H9 (cell line): Measurements from ENCODE around the gene SPATS1. TPM values are rescaled to one million over a fixed set of nuclear protein-coding genes. Genes with fewer than 3 reads are reported as not detected.

ENCODE experiments used
- DNase-seq: peaks from one replicate; pipeline ENCODE4 v3.0.0-alpha.2; 2017
- H2AFZ ChIP-seq: one replicate; pipeline ENCODE4 v1.6.1; 2013; ENCODE audit warnings: mild to moderate bottlenecking, low read length, control low read depth, moderate library complexity
- H2AK5ac ChIP-seq: 2 replicates; pipeline ENCODE4 v1.6.1; 2013; ENCODE audit warnings: low read length, control low read depth, mixed read lengths; ENCODE audit not compliant: insufficient read length
- H2BK120ac ChIP-seq: one replicate; pipeline ENCODE4 v1.6.1; 2013; ENCODE audit warnings: low read depth, mild to moderate bottlenecking, low read length, control low read depth, inconsistent platforms; ENCODE audit not compliant: poor library complexity, severe bottlenecking
- H2BK12ac ChIP-seq: 2 replicates; pipeline ENCODE4 v1.6.1; 2013; ENCODE audit warnings: low read length, control low read depth, mixed read lengths, low read depth; ENCODE audit not compliant: insufficient read length
- H2BK15ac ChIP-seq: 2 replicates; pipeline ENCODE4 v1.6.1; 2013; ENCODE audit warnings: low read depth, low read length, control low read depth
- H2BK20ac ChIP-seq: one replicate; pipeline ENCODE4 v1.6.1; 2013; ENCODE audit warnings: low read depth, mild to moderate bottlenecking, low read length, control low read depth, inconsistent platforms; ENCODE audit not compliant: poor library complexity, severe bottlenecking
- H2BK5ac ChIP-seq: 2 replicates; pipeline ENCODE4 v1.6.1; 2013; ENCODE audit warnings: low read length, control low read depth, mixed read lengths; ENCODE audit not compliant: insufficient read length
- H3K14ac ChIP-seq: 2 replicates; pipeline ENCODE4 v1.6.1; 2013; ENCODE audit warnings: low read length, control low read depth; ENCODE audit not compliant: insufficient read depth
- H3K18ac ChIP-seq: 2 replicates; pipeline ENCODE4 v1.6.1; 2013; ENCODE audit warnings: low read depth, mild to moderate bottlenecking, mixed read lengths, low read length, control low read depth; ENCODE audit not compliant: insufficient read length
- H3K23ac ChIP-seq: 2 replicates; pipeline ENCODE4 v1.6.1; 2013; ENCODE audit warnings: low read length, control low read depth, mixed read lengths, low read depth; ENCODE audit not compliant: insufficient read length
- H3K23me2 ChIP-seq: 2 replicates; pipeline ENCODE4 v1.6.1; 2013; ENCODE audit warnings: low read depth, mild to moderate bottlenecking, mixed read lengths, low read length, control low read depth; ENCODE audit not compliant: insufficient read length, poor library complexity, severe bottlenecking
- H3K27ac ChIP-seq: 2 replicates; pipeline ENCODE4 v1.5.1; 2013; ENCODE audit warnings: low read length, control low read depth, mixed read lengths, low read depth; ENCODE audit not compliant: insufficient read length
- H3K27me3 ChIP-seq: 2 replicates; pipeline ENCODE4 v1.6.1; 2013; ENCODE audit warnings: low read length, control low read depth, inconsistent platforms; ENCODE audit not compliant: insufficient read depth
- H3K4ac ChIP-seq: 2 replicates; pipeline ENCODE4 v1.6.1; 2013; ENCODE audit warnings: low read depth, mild to moderate bottlenecking, control low read depth, inconsistent platforms, low read length, moderate library complexity
- H3K4me1 ChIP-seq: 2 replicates; pipeline ENCODE4 v1.6.1; 2013; ENCODE audit warnings: low read length, control low read depth, inconsistent platforms; ENCODE audit not compliant: insufficient read depth
- H3K4me2 ChIP-seq: 2 replicates; pipeline ENCODE4 v1.6.1; 2013; ENCODE audit warnings: low read length, control low read depth, mixed read lengths; ENCODE audit not compliant: insufficient read length, insufficient read depth
- H3K56ac ChIP-seq: 2 replicates; pipeline ENCODE4 v1.6.1; 2013; ENCODE audit warnings: low read depth, mild to moderate bottlenecking, mixed read lengths, low read length, control low read depth; ENCODE audit not compliant: insufficient read length
- H3K79me1 ChIP-seq: 2 replicates; pipeline ENCODE4 v1.6.1; 2013; ENCODE audit warnings: low read depth, mild to moderate bottlenecking, moderate library complexity, low read length, control low read depth, inconsistent platforms; ENCODE audit not compliant: insufficient read depth, poor library complexity, severe bottlenecking
- H3K79me2 ChIP-seq: 2 replicates; pipeline ENCODE4 v1.6.1; 2013; ENCODE audit warnings: low read length, control low read depth, inconsistent platforms; ENCODE audit not compliant: insufficient read depth
- H3K9ac ChIP-seq: 2 replicates; pipeline ENCODE4 v1.6.1; 2013; ENCODE audit warnings: low read length, control low read depth, mixed read lengths; ENCODE audit not compliant: insufficient read length; ENCODE audit errors: extremely low read depth
- H3K9me3 ChIP-seq: one replicate; pipeline ENCODE4 v1.6.1; 2013; ENCODE audit warnings: low read depth, low read length, inconsistent platforms; ENCODE audit not compliant: control insufficient read depth
- H3T11ph ChIP-seq: one replicate; pipeline ENCODE4 v1.6.1; 2013; ENCODE audit warnings: mild to moderate bottlenecking, low read length, control low read depth, inconsistent platforms
- H4K20me1 ChIP-seq: one replicate; pipeline ENCODE4 v1.6.1; 2013; ENCODE audit not compliant: control insufficient read depth, insufficient read length, insufficient read depth
- H4K5ac ChIP-seq: 2 replicates; pipeline ENCODE4 v1.6.1; 2013; ENCODE audit warnings: low read depth, mild to moderate bottlenecking, mixed read lengths, low read length, control low read depth; ENCODE audit not compliant: insufficient read length
- H4K8ac ChIP-seq: replicated peaks from 2 replicates; pipeline ENCODE4 v1.6.1; 2013; ENCODE audit warnings: low read length, control low read depth, mixed read lengths, low read depth; ENCODE audit not compliant: insufficient read length
- H4K91ac ChIP-seq: 2 replicates; pipeline ENCODE4 v1.6.1; 2013; ENCODE audit warnings: low read depth, mild to moderate bottlenecking, moderate library complexity, mixed read lengths, low read length, control low read depth; ENCODE audit not compliant: insufficient read length
- H3K27ac Mint-ChIP-seq, 3 experiments: 2 replicates in 2 of 3; 3 replicates in 1 of 3; pipeline ENCODE4 v1.8.0; 2020 to 2021; ENCODE audit warnings: mixed read lengths in 3 of 3, mild to moderate bottlenecking in 1 of 3, moderate library complexity in 1 of 3
- H3K27me3 Mint-ChIP-seq: 2 replicates; pipeline ENCODE4 v1.8.0; 2021; ENCODE audit warnings: low read depth, mild to moderate bottlenecking, moderate library complexity, mixed read lengths
- H3K36me3 Mint-ChIP-seq, 3 experiments: 2 replicates in 2 of 3; 3 replicates in 1 of 3; pipeline ENCODE4 v1.8.0; 2020 to 2021; ENCODE audit warnings: low read depth in 3 of 3, mixed read lengths in 3 of 3; ENCODE audit not compliant: insufficient read depth in 1 of 3
- H3K4me1 Mint-ChIP-seq, 2 experiments: 2 replicates each; pipeline ENCODE4 v1.8.0; 2020; ENCODE audit warnings: mixed read lengths in 2 of 2
- H3K4me3 Mint-ChIP-seq, 2 experiments: 2 replicates in 1 of 2; 3 replicates in 1 of 2; pipeline ENCODE4 v1.8.0; 2020 to 2021; ENCODE audit warnings: mild to moderate bottlenecking in 2 of 2, mixed read lengths in 2 of 2, moderate library complexity in 1 of 2
- H3K9me3 Mint-ChIP-seq, 2 experiments: 2 replicates in 1 of 2; 3 replicates in 1 of 2; pipeline ENCODE4 v1.8.0; 2020; ENCODE audit warnings: mild to moderate bottlenecking in 2 of 2, mixed read lengths in 2 of 2, moderate library complexity in 1 of 2
- CTCF ChIP-seq: fragments of 200-600 bp; sonication (generic); conservative IDR thresholded peaks from 3 replicates; pipeline ENCODE4 v1.8.0; 2021; ENCODE audit warnings: antibody characterized with exemption, mild to moderate bottlenecking
- WGBS: extraction: QIAGEN DNeasy Blood & Tissue Kit; methylation state at CpG from one replicate; pipeline ENCODE4 v1.1.7; 2013; ENCODE audit warnings: missing lambda C conversion rate, low lambda C conversion rate, mixed read lengths; ENCODE audit not compliant: insufficient read length; ENCODE audit errors: extremely low coverage; 5-methylcytosine and 5-hydroxymethylcytosine counted together
- total RNA-seq: library from RNA; stranded (reverse); gene quantifications from 2 replicates; pipeline ENCODE4 v1.2.1, GENCODE V29; 2021

Gene SPATS1
- total RNA-seq, 1 experiment from 2014 or later: not detected

GRCh38 chr6:44339763-44340625 lies 2.5 kb upstream of the SPATS1 start:
- Histone ChIP-seq H3K56ac (no peak overlapping the region), H2AK5ac (no peak overlapping the region), H4K5ac (no peak overlapping the region), H2BK20ac (no peak overlapping the region), H3K9me3 (no peaks in the 10 kb centered on the region), H3K23ac (no peak overlapping the region), H4K20me1 (no peaks in the 10 kb centered on the region), H3K27me3 (no peaks in the 10 kb centered on the region), H3K14ac (no peak overlapping the region), H2BK120ac (no peak overlapping the region), H3K9ac (no peak overlapping the region), H3K4me2 (no peak overlapping the region), H2AFZ (no peak overlapping the region), H3K27ac (no peak overlapping the region), H2BK5ac (no peak overlapping the region), H3K18ac (no peak overlapping the region), H3K79me2 (no peaks in the 10 kb centered on the region), H3K23me2 (no peaks in the 10 kb centered on the region), H3K79me1 (no peaks in the 10 kb centered on the region), H3K4me1 (peaks cover 2% of the 10 kb centered on the region; the same call in 1 of the 2 replicates), H4K8ac (no peak overlapping the region), H3T11ph (no peak overlapping the region), H2BK15ac (no peak overlapping the region), H2BK12ac (no peak overlapping the region), H3K4ac (no peak overlapping the region), H4K91ac (no peak overlapping the region)
- TF ChIP-seq CTCF: no peak
- H3K9me3 Mint-ChIP-seq: no peaks in the 10 kb centered on the region
- no peak for DNase-seq
- H3K27ac Mint-ChIP-seq: no peak overlapping the region; a peak in 1 of 7 replicates
- peaks cover 33 to 35% of the 10 kb centered on the region in 2 experiments for H3K4me1 Mint-ChIP-seq
- no CpG with 5 or more reads among the region's 7 CpGs for WGBS
- H3K36me3 Mint-ChIP-seq: no peaks in the 10 kb centered on the region
- no peak overlapping the region for H3K4me3 Mint-ChIP-seq
- peaks cover 5% of the 10 kb centered on the region for H3K27me3 Mint-ChIP-seq
